Endodermal cell (in vitro differentiated cells): ENCODE measurements around the gene SVIL. TPM values are rescaled to one million over a fixed set of nuclear protein-coding genes. Genes with fewer than 3 reads are reported as not detected.
A peak's percentile ranks its signal among the peaks of the same experiment; 100 is the strongest.
"Not testable (repeated sequence)": the region's sequence is repeated elsewhere in the genome, so short reads cannot be mapped to it uniquely, and the experiment has no call there.

Source experiments
- DNase-seq: peaks from one replicate; pipeline ENCODE4 v3.0.0-alpha.2; 2017
- H3K27ac ChIP-seq: 2 replicates; pipeline ENCODE4 v1.5.1; 2013; ENCODE audit warnings: mild to moderate bottlenecking, low read depth, low read length, moderate library complexity
- H3K27me3 ChIP-seq: 2 replicates; pipeline ENCODE4 v1.6.1; 2013; ENCODE audit warnings: mild to moderate bottlenecking, low read length, moderate library complexity; ENCODE audit not compliant: insufficient read depth, control insufficient read depth, poor library complexity, severe bottlenecking
- H3K36me3 ChIP-seq: 2 replicates; pipeline ENCODE4 v1.7.0; 2013; ENCODE audit warnings: mild to moderate bottlenecking, low read length, moderate library complexity; ENCODE audit not compliant: control insufficient read depth, insufficient read depth
- H3K4me1 ChIP-seq: one replicate; pipeline ENCODE4 v1.7.0; 2013; ENCODE audit warnings: low read length; ENCODE audit not compliant: control insufficient read depth, insufficient read depth
- H3K4me3 ChIP-seq: 2 replicates; pipeline ENCODE4 v1.5.1; 2013; ENCODE audit warnings: mild to moderate bottlenecking, low read length, moderate library complexity
- H3K9ac ChIP-seq: 2 replicates; pipeline ENCODE4 v1.6.1; 2013; ENCODE audit warnings: mild to moderate bottlenecking, low read length, moderate library complexity; ENCODE audit not compliant: poor library complexity, severe bottlenecking; ENCODE audit errors: extremely low read depth
- H3K9me3 ChIP-seq: 2 replicates; pipeline ENCODE4 v1.6.1; 2013; ENCODE audit warnings: mild to moderate bottlenecking, low read length, moderate library complexity; ENCODE audit not compliant: control insufficient read depth
- H3K27ac Mint-ChIP-seq: 2 replicates; pipeline ENCODE4 v1.8.0; 2020; ENCODE audit warnings: mixed read lengths
- H3K27me3 Mint-ChIP-seq: 2 replicates; pipeline ENCODE4 v1.8.0; 2021; ENCODE audit warnings: mild to moderate bottlenecking, mixed read lengths; ENCODE audit not compliant: insufficient read depth
- H3K36me3 Mint-ChIP-seq: 2 replicates; pipeline ENCODE4 v1.8.0; 2020; ENCODE audit warnings: low read depth, mixed read lengths
- H3K4me1 Mint-ChIP-seq: 2 replicates; pipeline ENCODE4 v1.8.0; 2020; ENCODE audit warnings: mixed read lengths
- H3K4me3 Mint-ChIP-seq: 2 replicates; pipeline ENCODE4 v1.8.0; 2020; ENCODE audit warnings: mild to moderate bottlenecking, moderate library complexity, mixed read lengths
- H3K9me3 Mint-ChIP-seq: 2 replicates; pipeline ENCODE4 v1.8.0; 2020; ENCODE audit warnings: mild to moderate bottlenecking, mixed read lengths
- CTCF ChIP-seq: fragments of 200-600 bp; sonication (generic); conservative IDR thresholded peaks from 2 replicates; pipeline ENCODE4 v1.5.0; 2021; ENCODE audit warnings: antibody characterized with exemption, mild to moderate bottlenecking
- WGBS, 2 experiments: methylation state at CpG; one replicate each; pipeline versions ENCODE4 v1.1.5 to v1.1.7; 2013; ENCODE audit warnings: missing lambda C conversion rate in 2 of 2, mixed read lengths in 1 of 2; ENCODE audit not compliant: insufficient coverage in 1 of 2, insufficient read length in 1 of 2; 5-methylcytosine and 5-hydroxymethylcytosine counted together
- total RNA-seq, 2 donors: library from RNA; stranded (reverse); fragmentation: NEBNext Ultra II Directional in 1 of 2; extraction: Animal tissue kit (Norgen Biotek cat#: 25700) in 1 of 2; gene quantifications; 2 replicates in 1 of 2; 3 replicates in 1 of 2; pipeline ENCODE4 v1.2.1, GENCODE V29; 2021

The SVIL gene
- total RNA-seq, 2 donors from 2014 or later = 25.2 to 32.9 TPM

- no peak for TF ChIP-seq CTCF
- Mint-ChIP-seq H3K27me3 (no peaks in the 10 kb centered on the region), H3K36me3 (peaks cover 2% of the 10 kb centered on the region), H3K4me3 (no peak overlapping the region), H3K27ac (no peak overlapping the region), H3K9me3 (no peaks in the 10 kb centered on the region), H3K4me1 (peaks cover 26% of the 10 kb centered on the region)
- Histone ChIP-seq H3K4me1 (peaks cover 6% of the 10 kb centered on the region), H3K9me3 (peaks cover 9% of the 10 kb centered on the region), H3K9ac (no peak overlapping the region), H3K27me3 (no peaks in the 10 kb centered on the region), H3K36me3 (no peaks in the 10 kb centered on the region), H3K4me3 (no peak overlapping the region), H3K27ac (no peak overlapping the region)
- DNase-seq = peak; percentile 7
- WGBS, 2 experiments = 97 to 100% methylated on average over 4 to 6 of the region's 6 CpGs
These were observed 18.2 kb downstream of the SVIL start for GRCh38 chr10:29616542-29616941.

- Mint-ChIP-seq H3K9me3 (no peaks in the 10 kb centered on the region), H3K4me3 (no peak overlapping the region), H3K27me3 (no peaks in the 10 kb centered on the region), H3K36me3 (peaks cover 4% of the 10 kb centered on the region), H3K4me1 (peaks cover 19% of the 10 kb centered on the region), H3K27ac (no peak overlapping the region)
- H3K9ac ChIP-seq = no peak overlapping the region
- H3K27me3 ChIP-seq = no peaks in the 10 kb centered on the region
- no peak overlapping the region for H3K27ac ChIP-seq
- DNase-seq = no peak
- peaks cover 6% of the 10 kb centered on the region for H3K4me1 ChIP-seq
- no peak for TF ChIP-seq CTCF
- H3K36me3 ChIP-seq = no peaks in the 10 kb centered on the region
- H3K4me3 ChIP-seq = no peak overlapping the region
- peaks cover 9% of the 10 kb centered on the region for H3K9me3 ChIP-seq
- WGBS, 2 experiments = 75 to 85% methylated on average over 1 to 2 of the region's 2 CpGs
These were observed 19.6 kb downstream of the SVIL start for GRCh38 chr10:29615195-29615594.

GRCh38 chr10:29614289-29614688 is 20.5 kb downstream of the SVIL start:
- H3K4me3 Mint-ChIP-seq, H3K4me1 ChIP-seq, DNase-seq, H3K27ac ChIP-seq, H3K4me3 ChIP-seq, H3K27me3 Mint-ChIP-seq, H3K36me3 ChIP-seq, H3K9ac ChIP-seq, H3K27ac Mint-ChIP-seq, H3K9me3 Mint-ChIP-seq, H3K27me3 ChIP-seq, H3K36me3 Mint-ChIP-seq: not testable (repeated sequence)
- H3K9me3 ChIP-seq = peaks cover 16% of the 10 kb centered on the region
- H3K4me1 Mint-ChIP-seq = peaks cover 17% of the 10 kb centered on the region
- WGBS, 2 experiments = 89 to 100% methylated on average over 1 of the region's 1 CpG

GRCh38 chr10:29613791-29614190 is 21.0 kb downstream of the SVIL start:
- Histone ChIP-seq H3K27ac (no peak overlapping the region), H3K9ac (no peak overlapping the region)

More at GRCh38 chr10:29613791-29614190, 21.0 kb downstream of the SVIL start:
- DNase-seq = peak; percentile 5
- Mint-ChIP-seq H3K36me3 (peaks cover 13% of the 10 kb centered on the region), H3K4me1 (peaks cover 12% of the 10 kb centered on the region), H3K4me3 (no peak overlapping the region), H3K27ac (no peak overlapping the region), H3K9me3 (peaks cover 6% of the 10 kb centered on the region), H3K27me3 (no peaks in the 10 kb centered on the region)
- no peaks in the 10 kb centered on the region for H3K27me3 ChIP-seq
- peaks cover 6% of the 10 kb centered on the region for H3K4me1 ChIP-seq
- no peak for TF ChIP-seq CTCF
- whole genome bisulfite sequencing, 2 experiments = 97 to 100% methylated on average over 3 to 4 of the region's 4 CpGs
- no peaks in the 10 kb centered on the region for H3K36me3 ChIP-seq
- peaks cover 21% of the 10 kb centered on the region for H3K9me3 ChIP-seq
- no peak overlapping the region for H3K4me3 ChIP-seq
